ENCODE results near the gene PRICKLE2. TPM values are rescaled to one million over a fixed set of nuclear protein-coding genes. Genes with fewer than 3 reads are reported as not detected.

Gene PRICKLE2
- total and polyA plus RNA-seq, 2 experiments from 2014 or later = 1.1 to 12.5 TPM

DNA sequence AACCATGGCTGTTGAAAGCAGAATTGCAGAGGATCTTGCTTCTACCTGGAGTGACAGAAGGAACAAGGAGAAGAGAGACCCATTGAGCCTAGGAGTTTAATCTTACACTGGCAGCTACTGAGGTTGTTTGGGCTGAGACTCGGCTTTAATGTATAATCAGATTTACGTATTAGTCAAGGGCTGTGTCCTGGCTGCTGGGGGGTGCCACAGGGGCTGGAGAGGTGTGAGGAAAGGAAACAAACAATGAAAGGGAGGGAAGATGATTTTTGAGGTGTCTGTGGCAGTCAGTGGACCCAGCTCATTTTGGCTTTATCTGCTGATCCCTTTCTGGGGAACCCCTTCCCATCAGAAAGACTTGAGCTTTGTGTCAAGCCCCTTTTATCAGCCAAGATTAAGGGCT is 95.7 kb downstream of the PRICKLE2 start:
- no peaks in the 10 kb centered on the region for H3K9me3 Mint-ChIP-seq
- no peaks in the 10 kb centered on the region for H3K4me1 ChIP-seq (ENCODE audit: insufficient read depth)
- H3K27ac ChIP-seq (ENCODE audit: low read depth) = no peak overlapping the region
- H3K79me2 ChIP-seq (replicated peaks; ENCODE audit: insufficient read depth) = no peaks in the 10 kb centered on the region
- no peak for DNase-seq (ENCODE audit: low spot score)
- TF ChIP-seq JUNB (IDR thresholded peaks at IDR 0.05; ENCODE audit: unreplicated experiment) (no peak), NANOG (IDR thresholded peaks at IDR 0.05; ENCODE audit: borderline replicate concordance) (no peak), ZNF114 (CRISPR knock-in tag; IDR thresholded peaks at IDR 0.05) (no peak), POLR2AphosphoS5 (IDR thresholded peaks at IDR 0.05; ENCODE audit: low read depth) (no peak)
- TF ChIP-seq, protein P1, sequence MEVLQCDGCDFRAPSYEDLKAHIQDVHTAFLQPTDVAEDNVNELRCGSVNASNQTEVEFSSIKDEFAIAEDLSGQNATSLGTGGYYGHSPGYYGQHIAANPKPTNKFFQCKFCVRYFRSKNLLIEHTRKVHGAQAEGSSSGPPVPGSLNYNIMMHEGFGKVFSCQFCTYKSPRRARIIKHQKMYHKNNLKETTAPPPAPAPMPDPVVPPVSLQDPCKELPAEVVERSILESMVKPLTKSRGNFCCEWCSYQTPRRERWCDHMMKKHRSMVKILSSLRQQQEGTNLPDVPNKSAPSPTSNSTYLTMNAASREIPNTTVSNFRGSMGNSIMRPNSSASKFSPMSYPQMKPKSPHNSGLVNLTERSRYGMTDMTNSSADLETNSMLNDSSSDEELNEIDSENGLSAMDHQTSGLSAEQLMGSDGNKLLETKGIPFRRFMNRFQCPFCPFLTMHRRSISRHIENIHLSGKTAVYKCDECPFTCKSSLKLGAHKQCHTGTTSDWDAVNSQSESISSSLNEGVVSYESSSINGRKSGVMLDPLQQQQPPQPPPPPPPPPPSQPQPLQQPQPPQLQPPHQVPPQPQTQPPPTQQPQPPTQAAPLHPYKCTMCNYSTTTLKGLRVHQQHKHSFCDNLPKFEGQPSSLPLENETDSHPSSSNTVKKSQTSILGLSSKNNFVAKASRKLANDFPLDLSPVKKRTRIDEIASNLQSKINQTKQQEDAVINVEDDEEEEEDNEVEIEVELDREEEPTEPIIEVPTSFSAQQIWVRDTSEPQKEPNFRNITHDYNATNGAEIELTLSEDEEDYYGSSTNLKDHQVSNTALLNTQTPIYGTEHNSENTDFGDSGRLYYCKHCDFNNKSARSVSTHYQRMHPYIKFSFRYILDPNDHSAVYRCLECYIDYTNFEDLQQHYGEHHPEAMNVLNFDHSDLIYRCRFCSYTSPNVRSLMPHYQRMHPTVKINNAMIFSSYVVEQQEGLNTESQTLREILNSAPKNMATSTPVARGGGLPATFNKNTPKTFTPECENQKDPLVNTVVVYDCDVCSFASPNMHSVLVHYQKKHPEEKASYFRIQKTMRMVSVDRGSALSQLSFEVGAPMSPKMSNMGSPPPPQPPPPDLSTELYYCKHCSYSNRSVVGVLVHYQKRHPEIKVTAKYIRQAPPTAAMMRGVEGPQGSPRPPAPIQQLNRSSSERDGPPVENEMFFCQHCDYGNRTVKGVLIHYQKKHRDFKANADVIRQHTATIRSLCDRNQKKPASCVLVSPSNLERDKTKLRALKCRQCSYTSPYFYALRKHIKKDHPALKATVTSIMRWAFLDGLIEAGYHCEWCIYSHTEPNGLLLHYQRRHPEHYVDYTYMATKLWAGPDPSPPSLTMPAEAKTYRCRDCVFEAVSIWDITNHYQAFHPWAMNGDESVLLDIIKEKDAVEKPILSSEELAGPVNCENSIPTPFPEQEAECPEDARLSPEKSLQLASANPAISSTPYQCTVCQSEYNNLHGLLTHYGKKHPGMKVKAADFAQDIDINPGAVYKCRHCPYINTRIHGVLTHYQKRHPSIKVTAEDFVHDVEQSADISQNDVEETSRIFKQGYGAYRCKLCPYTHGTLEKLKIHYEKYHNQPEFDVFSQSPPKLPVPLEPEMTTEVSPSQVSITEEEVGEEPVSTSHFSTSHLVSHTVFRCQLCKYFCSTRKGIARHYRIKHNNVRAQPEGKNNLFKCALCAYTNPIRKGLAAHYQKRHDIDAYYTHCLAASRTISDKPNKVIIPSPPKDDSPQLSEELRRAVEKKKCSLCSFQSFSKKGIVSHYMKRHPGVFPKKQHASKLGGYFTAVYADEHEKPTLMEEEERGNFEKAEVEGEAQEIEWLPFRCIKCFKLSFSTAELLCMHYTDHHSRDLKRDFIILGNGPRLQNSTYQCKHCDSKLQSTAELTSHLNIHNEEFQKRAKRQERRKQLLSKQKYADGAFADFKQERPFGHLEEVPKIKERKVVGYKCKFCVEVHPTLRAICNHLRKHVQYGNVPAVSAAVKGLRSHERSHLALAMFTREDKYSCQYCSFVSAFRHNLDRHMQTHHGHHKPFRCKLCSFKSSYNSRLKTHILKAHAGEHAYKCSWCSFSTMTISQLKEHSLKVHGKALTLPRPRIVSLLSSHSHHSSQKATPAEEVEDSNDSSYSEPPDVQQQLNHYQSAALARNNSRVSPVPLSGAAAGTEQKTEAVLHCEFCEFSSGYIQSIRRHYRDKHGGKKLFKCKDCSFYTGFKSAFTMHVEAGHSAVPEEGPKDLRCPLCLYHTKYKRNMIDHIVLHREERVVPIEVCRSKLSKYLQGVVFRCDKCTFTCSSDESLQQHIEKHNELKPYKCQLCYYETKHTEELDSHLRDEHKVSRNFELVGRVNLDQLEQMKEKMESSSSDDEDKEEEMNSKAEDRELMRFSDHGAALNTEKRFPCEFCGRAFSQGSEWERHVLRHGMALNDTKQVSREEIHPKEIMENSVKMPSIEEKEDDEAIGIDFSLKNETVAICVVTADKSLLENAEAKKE (CRISPR knock-in tag; IDR thresholded peaks at IDR 0.05) = no peak
- TF ChIP-seq, protein P2, sequence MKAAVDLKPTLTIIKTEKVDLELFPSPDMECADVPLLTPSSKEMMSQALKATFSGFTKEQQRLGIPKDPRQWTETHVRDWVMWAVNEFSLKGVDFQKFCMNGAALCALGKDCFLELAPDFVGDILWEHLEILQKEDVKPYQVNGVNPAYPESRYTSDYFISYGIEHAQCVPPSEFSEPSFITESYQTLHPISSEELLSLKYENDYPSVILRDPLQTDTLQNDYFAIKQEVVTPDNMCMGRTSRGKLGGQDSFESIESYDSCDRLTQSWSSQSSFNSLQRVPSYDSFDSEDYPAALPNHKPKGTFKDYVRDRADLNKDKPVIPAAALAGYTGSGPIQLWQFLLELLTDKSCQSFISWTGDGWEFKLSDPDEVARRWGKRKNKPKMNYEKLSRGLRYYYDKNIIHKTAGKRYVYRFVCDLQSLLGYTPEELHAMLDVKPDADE (IDR thresholded peaks at IDR 0.05) = no peak
- H3K4me3 ChIP-seq = no peak overlapping the region
- no peak overlapping the region for H3K4me2 ChIP-seq
- no peak overlapping the region for H3K4me3 Mint-ChIP-seq
- no peak overlapping the region for H2AFZ ChIP-seq
- peaks cover 15% of the 10 kb centered on the region for H3K4me1 Mint-ChIP-seq
- H3K27me3 ChIP-seq (ENCODE audit: insufficient read depth) = no peaks in the 10 kb centered on the region
- 0 out of 2 replicates have a peak, but pooled peaks cover 2% of the 10 kb centered on the region for H3K9me2 ChIP-seq (ENCODE audit: insufficient read depth)
- H4K20me1 ChIP-seq (replicated peaks; ENCODE audit: insufficient read depth) = no peaks in the 10 kb centered on the region
- no peaks in the 10 kb centered on the region for H3K36me3 ChIP-seq (ENCODE audit: insufficient read depth)
- no peak for ATAC-seq
- H3F3A ChIP-seq (replicated peaks; ENCODE audit: low read depth) = no peaks in the 10 kb centered on the region
- no peaks in the 10 kb centered on the region for H3K36me3 Mint-ChIP-seq (ENCODE audit: low read depth)
- H3K27ac Mint-ChIP-seq = no peak overlapping the region
- H3K27me3 Mint-ChIP-seq (ENCODE audit: insufficient read depth, low read depth, poor library complexity) = peaks cover 4% of the 10 kb centered on the region

Data from GM23338 (cell line).